GM18498 (cell line): ENCODE results near the gene OR5B3.
"Not testable (repeated sequence)": the region's sequence is repeated elsewhere in the genome, so short reads cannot be mapped to it uniquely, and the experiment has no call there.

Experiments used
- ATAC-seq: cut with Tn5 transposase; IDR thresholded peaks from one replicate; pipeline ENCODE4 v1.9.1; 2021; ENCODE audit warnings: mild to moderate bottlenecking, moderate library complexity; ENCODE audit not compliant: unreplicated experiment

The OR5B3 gene

GRCh38 chr11:58406774-58407173 lies at the start of gene OR5B3:
Gene OR5B3 (minus strand): TSS chr11:58406874. CDS start chr11:58403409, 3,465 bp downstream.
- ATAC-seq: no peak

- ATAC-seq: no peak
Observed at GRCh38 chr11:58451585-58451984, 44.9 kb upstream of the OR5B3 start.

GRCh38 chr11:58446294-58446693 lies 39.6 kb upstream of the OR5B3 start:
- ATAC-seq: no peak

- no peak for ATAC-seq
Observed at GRCh38 chr11:58444300-58444699, 37.6 kb upstream of the OR5B3 start.

- no peak for ATAC-seq
Observed at GRCh38 chr11:58442136-58442535, 35.5 kb upstream of the OR5B3 start, which contains the start of gene OR5B12. Gene OR5B12 (minus strand): TSS chr11:58442236. CDS start chr11:58440151, 2,085 bp downstream.

DNA sequence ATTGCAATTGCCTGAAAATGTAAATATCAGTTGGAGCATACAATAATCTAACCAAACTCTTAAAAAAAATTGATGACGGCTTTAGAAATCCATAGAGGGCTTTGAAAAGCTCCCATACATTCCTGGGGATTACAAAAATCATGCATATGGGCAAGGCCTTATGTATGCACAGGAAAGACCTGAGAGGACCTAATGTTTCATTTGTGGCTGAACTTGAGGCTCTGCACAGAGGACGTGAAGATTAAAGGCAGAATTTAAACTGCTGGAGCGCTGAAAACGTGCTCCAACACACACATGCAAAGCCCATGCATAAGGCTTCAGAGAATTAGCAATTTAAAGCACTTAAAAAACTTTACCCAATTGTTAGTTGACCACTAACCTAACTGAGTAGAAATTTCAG lies 31.8 kb upstream of the OR5B3 start:
- ATAC-seq: no peak

DNA sequence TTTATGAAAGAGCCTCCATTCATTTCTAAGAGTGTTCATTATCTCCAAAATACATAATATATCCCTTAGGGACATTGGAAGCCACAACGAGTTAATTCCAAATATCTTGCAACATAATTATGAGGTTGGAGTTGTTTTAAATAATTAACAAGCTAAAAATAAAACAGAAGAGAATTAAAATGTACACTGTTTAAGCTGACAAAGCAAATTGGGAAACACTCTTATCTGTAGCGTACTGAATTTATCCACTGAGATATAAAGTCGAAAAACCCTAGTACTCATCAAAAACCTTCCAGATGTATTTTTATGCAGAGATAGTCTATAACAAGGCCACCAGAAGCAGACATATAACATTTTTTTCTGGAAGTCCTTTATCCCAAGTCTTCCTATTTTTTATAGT lies 27.5 kb upstream of the OR5B3 start:
- ATAC-seq: no peak

GRCh38 chr11:58433638-58434203 lies 27.0 kb upstream of the OR5B3 start:
- ATAC-seq: peak; percentile 77

GRCh38 chr11:58429273-58429672 lies 22.6 kb upstream of the OR5B3 start:
- no peak for ATAC-seq

DNA sequence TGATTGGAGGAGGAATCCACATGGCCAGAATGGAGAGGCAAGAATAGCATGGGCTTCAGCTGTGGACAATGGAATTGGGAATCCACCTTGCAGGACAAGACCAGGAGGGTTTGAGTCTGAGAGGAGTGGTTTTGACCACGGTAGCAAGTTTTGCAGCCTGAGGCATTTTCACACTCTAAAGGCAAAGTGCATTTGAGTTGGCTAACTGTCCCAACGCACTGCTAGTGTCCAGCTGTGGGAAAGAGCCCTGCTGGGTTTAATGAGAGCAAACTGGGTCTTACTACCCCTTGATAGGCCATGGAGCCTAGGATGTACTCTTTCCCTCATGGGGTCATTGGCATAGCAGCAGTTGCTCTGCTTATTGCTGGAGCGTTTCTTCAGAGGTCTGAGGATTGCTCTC lies 21.3 kb upstream of the OR5B3 start, which contains the start of gene OR5B2:
Gene OR5B2, minus strand, starts transcription at position 101 of the 400 bp plus-strand sequence. CDS start 4,860 bp downstream, outside the sequence.
- no peak for ATAC-seq

GRCh38 chr11:58399622-58400021 lies 7.1 kb downstream of the OR5B3 start:
- not testable (repeated sequence) for ATAC-seq

DNA sequence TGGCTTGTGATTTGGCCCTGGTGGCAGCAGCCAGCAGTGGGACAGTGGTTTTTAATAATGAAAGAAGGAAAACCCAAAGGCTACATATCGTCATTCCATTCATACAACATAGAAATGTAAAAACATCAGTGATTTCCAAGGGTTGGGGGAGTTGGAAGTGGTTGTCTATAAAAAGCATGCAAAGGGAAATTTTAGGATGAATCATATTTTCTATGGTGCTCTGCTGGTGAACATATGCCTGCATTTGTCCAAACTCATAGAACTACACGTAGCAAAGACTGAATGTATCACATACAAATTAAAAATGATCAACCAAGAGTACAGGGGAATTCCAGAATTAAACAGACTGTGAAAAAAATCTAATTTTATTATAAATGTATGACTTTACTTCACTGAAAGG lies 11.1 kb downstream of the OR5B3 start:
- ATAC-seq: no peak

GRCh38 chr11:58394195-58394594 lies 12.5 kb downstream of the OR5B3 start:
- no peak for ATAC-seq

DNA sequence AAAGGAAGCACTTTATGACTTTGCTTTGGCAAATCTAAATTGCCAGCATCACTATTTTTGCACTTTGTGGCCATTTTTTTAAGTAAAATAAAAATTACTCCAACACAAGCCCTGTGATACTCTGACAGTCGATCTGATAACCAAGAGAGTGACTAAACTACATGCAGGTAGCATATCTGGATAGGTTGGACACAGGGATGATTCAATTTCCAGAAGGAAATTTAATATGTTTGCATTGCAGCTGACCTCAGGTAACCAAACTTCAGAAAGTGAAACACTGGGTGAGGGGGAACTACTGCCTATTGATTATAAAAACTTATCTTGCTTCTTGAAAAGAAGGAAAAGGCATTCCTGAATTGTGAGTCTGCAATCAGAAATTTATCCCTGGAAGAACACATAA lies 13.9 kb downstream of the OR5B3 start:
- no peak for ATAC-seq

GRCh38 chr11:58391879-58392278 lies 14.8 kb downstream of the OR5B3 start:
- ATAC-seq: no peak

DNA sequence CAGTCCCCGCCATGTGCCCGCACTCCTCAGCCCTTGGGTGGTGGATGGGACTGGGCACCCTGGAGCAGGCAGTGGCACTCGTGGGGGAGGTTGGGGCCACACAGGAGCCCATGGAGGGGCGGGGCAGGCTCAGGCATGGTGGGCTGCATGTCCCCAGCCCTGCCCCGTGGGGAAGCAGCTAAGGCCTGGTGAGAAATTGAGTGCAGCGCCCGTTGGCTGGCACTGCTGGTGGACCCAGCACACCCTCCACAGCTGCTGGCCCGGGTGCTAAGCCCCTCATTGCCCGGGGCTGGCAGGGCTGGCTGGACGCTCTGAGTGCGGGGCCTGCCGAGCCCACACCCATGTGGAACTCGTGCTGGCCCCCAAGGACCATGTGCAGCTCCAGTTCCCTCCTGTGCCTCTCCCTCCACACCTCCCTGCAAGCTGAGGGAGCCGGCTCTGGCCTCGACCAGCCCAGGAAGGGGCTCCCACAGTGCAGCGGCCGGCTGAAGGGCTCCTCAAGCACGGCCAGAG lies 16.1 kb downstream of the OR5B3 start:
- no peak for ATAC-seq

- no peak for ATAC-seq
Observed at GRCh38 chr11:58358969-58359368, 47.7 kb downstream of the OR5B3 start, which contains the start of gene OR5B17. Gene OR5B17 (minus strand): TSS chr11:58359069. CDS start chr11:58359069, 0 bp downstream.

DNA sequence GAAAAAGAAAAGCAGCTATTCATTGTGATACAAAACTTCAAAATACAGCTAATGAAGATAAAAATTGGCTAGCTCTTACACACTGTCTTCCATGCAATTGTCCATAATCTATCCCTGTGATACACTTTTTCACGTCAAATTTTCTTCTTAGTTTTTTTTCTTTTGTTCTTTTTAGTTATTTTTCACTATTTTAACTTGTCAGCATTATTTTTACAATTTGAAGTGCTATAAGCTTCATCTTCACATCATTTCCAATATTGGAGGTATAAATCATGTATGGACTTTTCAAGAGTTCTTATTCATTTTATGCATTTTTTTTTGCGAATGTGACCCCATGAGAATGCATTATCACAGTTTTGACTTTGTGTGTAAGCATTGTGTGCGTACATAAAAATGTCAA lies 51.9 kb downstream of the OR5B3 start:
- ATAC-seq: no peak
